ENCODE data around the gene NID1. TPM values are rescaled to one million over a fixed set of nuclear protein-coding genes. Genes with fewer than 3 reads are reported as not detected.

NID1 gene
- total and polyA plus RNA-seq, 9 of the 15 experiments (the other 6 are each of a cell fraction or from before 2014, with no cell fraction given) = 0.22 TPM; not detected in 8

DNA sequence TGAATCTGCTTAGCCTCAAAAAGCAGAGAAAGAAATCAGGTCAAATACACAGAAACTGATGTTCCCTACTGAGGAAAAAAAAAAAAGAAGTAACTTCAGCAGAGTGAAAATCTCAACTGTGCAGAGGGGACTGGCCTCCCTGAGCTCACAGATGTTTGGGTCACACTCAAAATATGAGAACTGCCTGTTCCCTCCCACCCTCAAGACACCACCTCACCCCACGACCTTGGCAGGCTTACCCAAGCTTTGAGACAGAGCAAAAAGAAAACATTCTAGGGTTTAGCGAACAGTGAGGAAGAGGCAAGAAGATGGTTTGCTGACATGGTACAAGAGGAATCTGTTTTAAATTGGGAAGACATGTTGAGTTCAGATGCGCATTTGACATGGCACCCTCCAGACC lies 48.8 kb downstream of the NID1 start:
- no peak for FAIRE-seq
- TF ChIP-seq ZC3H11A (IDR thresholded peaks at IDR 0.05; ENCODE audit: low read depth, low read length) (no peak), NR2C2 (CRISPR knock-in tag; IDR thresholded peaks at IDR 0.05) (no peak), NR2C2 (tag; IDR thresholded peaks at IDR 0.05) (no peak)
- in situ Hi-C loops (cut with MboI) (no loop called here), intact Hi-C loops (cut with micrococcal nuclease) (no loop called here)
- Histone ChIP-seq H2AFZ (ENCODE audit: low read depth, low read length) (no peak overlapping the region), H3K36me3 (ENCODE audit: control insufficient read depth, insufficient read depth, low read length) (no peaks in the 10 kb centered on the region), H3K4me2 (ENCODE audit: insufficient read depth, low read length) (no peak overlapping the region), H3K79me2 (ENCODE audit: control insufficient read depth, insufficient read depth, low read length) (no peaks in the 10 kb centered on the region), H3K27ac (ENCODE audit: extremely low read depth, low read depth, low read length) (no peak overlapping the region), H3K4me3 (no peak overlapping the region), H3K4me1 (replicated peaks in 1 of 2; ENCODE audit: control insufficient read depth in 2 of 2, insufficient read depth in 2 of 2, low read length in 2 of 2) (no peaks in the 10 kb centered on the region), H3K9ac (ENCODE audit: insufficient read depth in 1 of 2, low read depth in 2 of 2, low read length in 2 of 2) (no peak overlapping the region), H4K20me1 (replicated peaks; ENCODE audit: control insufficient read depth, insufficient read depth, low read length) (no peaks in the 10 kb centered on the region; the same call in 1 of the 2 replicates), H3K9me1 (ENCODE audit: control insufficient read depth, insufficient read depth, low read length) (no peaks in the 10 kb centered on the region), H3K27me3 (ENCODE audit: control insufficient read depth in 2 of 2, insufficient read depth in 2 of 2, low read length in 2 of 2) (peaks cover 19 to 52% of the 10 kb centered on the region in 2 experiments), H3K9me3 (replicated peaks; ENCODE audit: control insufficient read depth, insufficient read depth, low read depth, low read length) (no peaks in the 10 kb centered on the region)
- 2% methylated on average over 3 of the region's 3 CpGs for WGBS (ENCODE audit: insufficient coverage, low coverage, missing lambda C conversion rate)
- ChIA-PET CTCF (ENCODE audit: low intra/inter-chr PET ratio) (no interaction called here), POLR2A (interaction anchor here (0.7 to 1.4 kb wide), 2 partner anchors 9 to 107 kb away, joined by 3 to 5 read pairs; no protein-coding TSS in a partner anchor)
- no peak for DNase-seq (ENCODE audit: extremely low read depth in 1 of 4, low spot score in 3 of 4)
- ATAC-seq = no peak
- BruUV-seq (replicated peaks) = no TSS peak

DNA sequence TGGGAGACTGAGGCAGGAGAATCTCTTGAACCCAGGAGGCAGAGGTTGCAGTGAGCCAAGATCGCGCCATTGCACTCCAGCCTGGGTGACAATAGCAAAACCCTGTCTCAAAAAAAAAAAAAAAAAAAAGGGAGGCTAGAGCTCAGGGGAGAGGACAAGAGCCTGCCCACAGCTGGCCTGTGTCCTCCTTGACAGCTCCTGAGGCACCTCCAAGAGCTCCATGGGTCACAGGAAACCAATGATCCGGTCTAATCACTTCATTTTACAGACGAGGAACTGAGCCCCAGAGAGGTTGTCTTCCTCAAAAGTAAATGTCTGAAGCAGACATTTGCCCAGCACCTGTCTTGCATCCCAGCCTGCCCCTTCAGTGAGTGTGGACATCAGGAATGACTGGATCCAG lies 49.4 kb downstream of the NID1 start:
- Histone ChIP-seq H3K4me3 (no peak overlapping the region), H3K36me3 (ENCODE audit: control insufficient read depth, insufficient read depth, low read length) (no peaks in the 10 kb centered on the region), H3K27ac (ENCODE audit: extremely low read depth, low read depth, low read length) (no peak overlapping the region), H3K27me3 (ENCODE audit: control insufficient read depth in 2 of 2, insufficient read depth in 2 of 2, low read length in 2 of 2) (peaks cover 15 to 46% of the 10 kb centered on the region in 2 experiments; a peak in 4 of 5 replicates), H3K9me1 (ENCODE audit: control insufficient read depth, insufficient read depth, low read length) (no peaks in the 10 kb centered on the region), H3K4me2 (ENCODE audit: insufficient read depth, low read length) (no peak overlapping the region), H3K9me3 (replicated peaks; ENCODE audit: control insufficient read depth, insufficient read depth, low read depth, low read length) (no peaks in the 10 kb centered on the region), H2AFZ (ENCODE audit: low read depth, low read length) (no peak overlapping the region), H3K9ac (ENCODE audit: insufficient read depth in 1 of 2, low read depth in 2 of 2, low read length in 2 of 2) (no peak overlapping the region), H3K79me2 (ENCODE audit: control insufficient read depth, insufficient read depth, low read length) (no peaks in the 10 kb centered on the region), H3K4me1 (replicated peaks in 1 of 2; ENCODE audit: control insufficient read depth in 2 of 2, insufficient read depth in 2 of 2, low read length in 2 of 2) (no peaks in the 10 kb centered on the region), H4K20me1 (replicated peaks; ENCODE audit: control insufficient read depth, insufficient read depth, low read length) (no peaks in the 10 kb centered on the region; the same call in 1 of the 2 replicates)
- ChIA-PET POLR2A (interaction anchor here (0.7 to 1.4 kb wide), 2 partner anchors 9 to 108 kb away, joined by 3 to 5 read pairs; no protein-coding TSS in a partner anchor), CTCF (ENCODE audit: low intra/inter-chr PET ratio) (no interaction called here)
- DNase-seq (ENCODE audit: extremely low read depth in 1 of 4, low spot score in 3 of 4) (no peak), FAIRE-seq (no peak), ATAC-seq (no peak)
- TF ChIP-seq CTCF (IDR thresholded peaks at IDR 0.05 in 2 of 3, conservative IDR thresholded peaks at IDR 0.05 in 1 of 3; ENCODE audit: insufficient read depth in 2 of 3, low read depth in 1 of 3, low read length in 3 of 3) (no peak), ZNF239 (CRISPR knock-in tag; IDR thresholded peaks at IDR 0.05) (no peak), ZNF518B (CRISPR knock-in tag; IDR thresholded peaks at IDR 0.05) (no peak), ZNF584 (CRISPR knock-in tag; IDR thresholded peaks at IDR 0.05; ENCODE audit: low read depth) (no peak), DDX20 (tag; IDR thresholded peaks at IDR 0.05; ENCODE audit: low read depth) (no peak), SMAD2 (IDR thresholded peaks at IDR 0.05; ENCODE audit: low read depth, low read length) (no peak)
- BruUV-seq (replicated peaks) = no TSS peak
- intact Hi-C loops (cut with micrococcal nuclease) = no loop called here
- WGBS (ENCODE audit: insufficient coverage, low coverage, missing lambda C conversion rate) = 0% methylated on average over 4 of the region's 4 CpGs
- in situ Hi-C loops (cut with MboI) = no loop called here

All from K562 (cell line).